Esophagus squamous epithelium (tissue), 5 donors: Measurements from ENCODE around the gene PF4V1. TPM values are rescaled to one million over a fixed set of nuclear protein-coding genes. Genes with fewer than 3 reads are reported as not detected.
A peak's percentile ranks its signal among the peaks of the same experiment; 100 is the strongest.

ENCODE experiments used
- DNase-seq: peaks from one replicate; lab custom pipeline; 2025; lab: John Stamatoyannopoulos, UW
- H3K27ac ChIP-seq, 4 donors: fragments of 200-600 bp; sonication (generic); one replicate each; pipeline ENCODE4 v1.5.1; 2016 to 2019; ENCODE audit warnings: mild to moderate bottlenecking in 1 of 4
- H3K27me3 ChIP-seq, 4 donors: fragments of 200-600 bp; sonication (generic); 1 replicate in 3 of 4; 2 replicates in 1 of 4; pipeline versions ENCODE4 v1.5.1 to v1.6.0; 2017 to 2021; ENCODE audit warnings: antibody characterized with exemption in 1 of 4
- H3K36me3 ChIP-seq, 3 donors: fragments of 200-600 bp; sonication (generic); one replicate each; pipeline ENCODE4 v1.5.1; 2016 to 2019
- H3K4me1 ChIP-seq, 3 donors: fragments of 200-600 bp; sonication (generic); one replicate each; pipeline ENCODE4 v1.5.1; 2017 to 2019
- H3K4me3 ChIP-seq, 4 donors: fragments of 200-600 bp; sonication (generic); 1 replicate in 3 of 4; 2 replicates in 1 of 4; pipeline ENCODE4 v1.5.1; 2016 to 2019; ENCODE audit warnings: mild to moderate bottlenecking in 2 of 4, moderate library complexity in 1 of 4
- H3K9me3 ChIP-seq, 3 donors: fragments of 200-600 bp; sonication (generic); one replicate each; pipeline ENCODE4 v1.5.1; 2016 to 2019
- POLR2A ChIP-seq, 4 donors: fragments of 450-650 bp; IDR thresholded peaks; one replicate each; pipeline ENCODE4 v1.6.1; 2017; ENCODE audit warnings: antibody characterized with exemption in 4 of 4, mild to moderate bottlenecking in 4 of 4, moderate library complexity in 3 of 4
- WGBS, 2 donors: methylation state at CpG; one replicate each; pipeline ENCODE4 v1.1.5; 2018; 5-methylcytosine and 5-hydroxymethylcytosine counted together
- intact Hi-C: fragments of 100-400 bp; cut with DNase I; formaldehyde crosslinking; loops from one replicate; pipeline ENCODE4 v1.15.0; 2022
- total RNA-seq, 4 donors: library from RNA; depleted of rRNA; stranded (reverse); fragments of >200 nt; gene quantifications; one replicate each; pipeline ENCODE4 v1.1.0, GENCODE V29; 2016
- TF ChIP-seq, protein P1 (sequence below), 6 experiments: fragments of 450-650 bp in 4 of 6; fragments of 200-600 bp in 2 of 6; sonication (generic) in 2 of 6; IDR thresholded peaks; one replicate each; pipeline ENCODE4 v1.5.1; 2016 to 2019; ENCODE audit warnings: antibody characterized with exemption in 6 of 6, mild to moderate bottlenecking in 4 of 6, moderate library complexity in 4 of 6
- donor health status: DM: yes; HTN: yes; CAD: no.

The PF4V1 gene
- total RNA-seq, 4 donors from 2014 or later = not detected

DNA sequence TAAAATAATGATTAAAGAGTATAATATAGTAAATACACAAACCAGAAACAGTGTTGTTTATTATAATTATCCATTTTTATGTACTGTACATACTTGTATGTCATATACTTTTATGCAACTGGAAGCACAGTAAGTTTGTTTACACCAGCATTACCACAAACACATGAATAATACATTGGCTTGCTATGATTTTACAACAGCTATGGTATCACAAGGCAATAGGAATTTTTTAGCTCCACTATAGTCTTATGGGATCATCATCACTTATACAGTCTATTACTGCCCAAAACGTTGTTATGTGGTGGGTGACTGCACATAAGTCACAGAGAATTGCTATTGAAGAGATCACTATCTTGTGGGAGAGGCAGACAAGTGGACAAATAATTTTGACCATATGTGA is 1.8 kb upstream of the PF4V1 start:
- no peaks in the 10 kb centered on the region for H3K9me3 ChIP-seq
- intact Hi-C loops = no loop called here
- TF ChIP-seq POLR2A (IDR thresholded peaks at IDR 0.05) = no peak
- TF ChIP-seq, protein P1, sequence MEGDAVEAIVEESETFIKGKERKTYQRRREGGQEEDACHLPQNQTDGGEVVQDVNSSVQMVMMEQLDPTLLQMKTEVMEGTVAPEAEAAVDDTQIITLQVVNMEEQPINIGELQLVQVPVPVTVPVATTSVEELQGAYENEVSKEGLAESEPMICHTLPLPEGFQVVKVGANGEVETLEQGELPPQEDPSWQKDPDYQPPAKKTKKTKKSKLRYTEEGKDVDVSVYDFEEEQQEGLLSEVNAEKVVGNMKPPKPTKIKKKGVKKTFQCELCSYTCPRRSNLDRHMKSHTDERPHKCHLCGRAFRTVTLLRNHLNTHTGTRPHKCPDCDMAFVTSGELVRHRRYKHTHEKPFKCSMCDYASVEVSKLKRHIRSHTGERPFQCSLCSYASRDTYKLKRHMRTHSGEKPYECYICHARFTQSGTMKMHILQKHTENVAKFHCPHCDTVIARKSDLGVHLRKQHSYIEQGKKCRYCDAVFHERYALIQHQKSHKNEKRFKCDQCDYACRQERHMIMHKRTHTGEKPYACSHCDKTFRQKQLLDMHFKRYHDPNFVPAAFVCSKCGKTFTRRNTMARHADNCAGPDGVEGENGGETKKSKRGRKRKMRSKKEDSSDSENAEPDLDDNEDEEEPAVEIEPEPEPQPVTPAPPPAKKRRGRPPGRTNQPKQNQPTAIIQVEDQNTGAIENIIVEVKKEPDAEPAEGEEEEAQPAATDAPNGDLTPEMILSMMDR (IDR thresholded peaks at IDR 0.05) = no peak
- DNase-seq = no peak
- no peak overlapping the region for H3K27ac ChIP-seq
- H3K4me1 ChIP-seq = peaks cover 0 to 9% (median 0%) of the 10 kb centered on the region in 3 donors
- no peaks in the 10 kb centered on the region for H3K36me3 ChIP-seq
- H3K27me3 ChIP-seq = peaks cover 0 to 29% (median 0%) of the 10 kb centered on the region in 4 donors
- WGBS, 2 donors = 63 to 64% methylated on average over 1 of the region's 1 CpG
- H3K4me3 ChIP-seq = no peak overlapping the region

DNA sequence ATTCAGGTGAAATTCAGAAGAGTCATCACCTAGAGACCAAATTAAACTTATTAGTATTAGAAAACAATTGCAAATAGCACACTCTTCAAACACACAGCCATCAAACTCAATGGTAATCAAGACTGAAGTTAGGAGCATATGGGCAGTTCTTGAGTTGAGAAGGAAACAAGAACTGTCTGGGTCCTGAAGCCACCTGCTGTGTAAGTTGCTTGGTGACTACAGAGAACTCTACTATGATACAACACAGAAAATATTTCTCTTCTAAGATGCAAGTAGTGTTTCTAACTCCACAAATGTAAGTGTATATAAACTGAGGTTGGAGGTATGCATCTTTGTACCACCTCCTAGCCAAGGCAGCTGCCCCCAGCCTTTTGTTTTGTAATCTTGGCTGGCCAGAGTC is 325 bp upstream of the PF4V1 start:
- Histone ChIP-seq H3K27ac (no peak overlapping the region), H3K36me3 (no peaks in the 10 kb centered on the region), H3K9me3 (no peaks in the 10 kb centered on the region), H3K27me3 (peaks cover 0 to 22% (median 0%) of the 10 kb centered on the region in 4 donors), H3K4me3 (no peak overlapping the region), H3K4me1 (peaks cover 0 to 9% (median 0%) of the 10 kb centered on the region in 3 donors)
- DNase-seq = no peak
- intact Hi-C loops = no loop called here
- TF ChIP-seq, protein P1 (IDR thresholded peaks at IDR 0.05) = no peak
- TF ChIP-seq POLR2A (IDR thresholded peaks at IDR 0.05) = no peak

DNA sequence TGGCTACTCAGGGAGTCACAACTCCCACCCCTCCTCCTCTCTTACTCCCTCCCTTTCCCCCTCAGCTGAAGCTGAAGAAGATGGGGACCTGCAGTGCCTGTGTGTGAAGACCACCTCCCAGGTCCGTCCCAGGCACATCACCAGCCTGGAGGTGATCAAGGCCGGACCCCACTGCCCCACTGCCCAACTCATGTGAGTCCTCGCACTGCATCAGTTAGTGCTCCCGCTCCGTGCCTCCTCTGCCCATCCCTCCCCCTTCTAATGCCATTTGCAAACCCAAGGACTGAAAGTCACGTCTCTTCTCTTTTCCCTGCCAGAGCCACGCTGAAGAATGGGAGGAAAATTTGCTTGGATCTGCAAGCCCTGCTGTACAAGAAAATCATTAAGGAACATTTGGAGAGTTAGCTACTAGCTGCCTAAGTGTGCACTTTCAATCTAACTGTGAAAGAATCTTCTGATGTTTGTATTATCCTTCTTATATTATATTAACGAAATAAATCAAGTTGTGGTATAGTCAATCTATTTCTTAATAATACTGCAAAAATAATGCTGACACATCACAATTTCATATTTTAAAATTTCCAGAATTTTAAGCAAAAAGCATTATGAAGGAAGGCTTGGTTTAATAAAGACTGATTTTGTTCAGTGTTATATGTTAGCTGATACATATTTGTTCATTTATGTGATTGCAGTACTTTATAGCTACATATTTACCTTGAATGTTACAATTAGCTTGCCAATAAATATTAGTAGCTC is 800 bp downstream of the PF4V1 start:
- Histone ChIP-seq H3K27ac (no peak overlapping the region), H3K4me3 (peak overlapping the region in 2 of 4 donors; percentile 24 to 51), H3K4me1 (peaks cover 0 to 9% (median 0%) of the 10 kb centered on the region in 3 donors), H3K36me3 (no peaks in the 10 kb centered on the region), H3K9me3 (no peaks in the 10 kb centered on the region), H3K27me3 (peaks cover 0 to 20% (median 0%) of the 10 kb centered on the region in 4 donors)
- 40 to 48% methylated on average over 8 of the region's 8 CpGs for WGBS, 2 donors
- intact Hi-C loops = no loop called here
- TF ChIP-seq, protein P1 (IDR thresholded peaks at IDR 0.05) = no peak
- no peak for TF ChIP-seq POLR2A (IDR thresholded peaks at IDR 0.05)
- no peak for DNase-seq

DNA sequence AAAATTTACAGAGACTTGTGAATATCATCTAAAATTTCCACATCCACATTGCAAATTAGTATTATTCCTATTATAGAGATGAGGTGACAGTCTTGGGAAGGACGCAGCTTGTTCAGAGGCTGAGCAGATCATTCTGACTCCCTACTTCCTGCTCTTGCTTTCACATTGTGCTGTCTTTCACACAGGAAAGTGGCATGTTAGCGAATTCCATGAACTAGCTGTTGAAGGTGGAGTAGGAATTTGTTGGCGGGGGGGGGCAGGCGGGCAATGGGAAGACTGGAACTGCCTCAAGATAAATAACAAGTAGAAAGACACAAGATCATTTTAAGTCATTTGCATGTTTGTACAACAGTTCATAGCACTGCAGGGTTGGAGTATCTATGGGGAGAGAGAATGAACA is 2.3 kb downstream of the PF4V1 start:
- intact Hi-C loops = no loop called here
- Histone ChIP-seq H3K4me1 (peaks cover 0 to 19% (median 0%) of the 10 kb centered on the region in 3 donors), H3K27ac (no peak overlapping the region), H3K36me3 (no peaks in the 10 kb centered on the region), H3K4me3 (no peak overlapping the region), H3K9me3 (no peaks in the 10 kb centered on the region), H3K27me3 (peaks cover 0 to 20% (median 0%) of the 10 kb centered on the region in 4 donors)
- DNase-seq = no peak
- 88 to 92% methylated on average over 4 of the region's 4 CpGs for WGBS, 2 donors
- TF ChIP-seq, protein P1 (IDR thresholded peaks at IDR 0.05) = no peak
- TF ChIP-seq POLR2A (IDR thresholded peaks at IDR 0.05) = no peak

DNA sequence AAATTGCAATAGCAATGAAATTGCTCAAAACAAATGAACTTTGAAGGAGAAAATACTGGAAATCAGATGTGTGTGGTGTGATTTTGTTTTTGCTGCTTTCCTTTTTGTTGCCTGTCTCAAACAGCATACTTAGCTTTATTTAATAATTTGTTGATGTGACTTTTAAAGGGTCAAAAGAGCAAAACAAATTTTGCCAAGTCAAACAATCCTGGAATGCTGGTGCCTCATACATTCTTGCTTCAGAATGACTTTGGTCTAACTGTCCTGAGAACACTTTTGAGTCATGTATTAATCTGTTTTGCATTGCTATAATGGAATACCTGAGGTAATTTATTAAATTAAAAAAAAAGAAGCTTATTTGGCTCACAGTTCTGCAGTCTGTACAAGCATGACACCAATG is 3.4 kb downstream of the PF4V1 start:
- TF ChIP-seq POLR2A (IDR thresholded peaks at IDR 0.05) = no peak
- TF ChIP-seq, protein P1 (IDR thresholded peaks at IDR 0.05) = no peak
- no peaks in the 10 kb centered on the region for H3K9me3 ChIP-seq
- no peak for DNase-seq
- H3K4me1 ChIP-seq = peaks cover 0 to 19% (median 0%) of the 10 kb centered on the region in 3 donors
- H3K27me3 ChIP-seq = peaks cover 0 to 20% (median 0%) of the 10 kb centered on the region in 4 donors
- no peak overlapping the region for H3K4me3 ChIP-seq
- no peak overlapping the region for H3K27ac ChIP-seq
- H3K36me3 ChIP-seq = no peaks in the 10 kb centered on the region
- intact Hi-C loops = no loop called here
